ENCODE data around the gene CTNND2. TPM values are rescaled to one million over a fixed set of nuclear protein-coding genes. Genes with fewer than 3 reads are reported as not detected.
"Not testable (repeated sequence)": the region's sequence is repeated elsewhere in the genome, so short reads cannot be mapped to it uniquely, and the experiment has no call there.

Gene CTNND2
- total and polyA plus RNA-seq, 5 experiments from 2014 or later, result not detected

DNA sequence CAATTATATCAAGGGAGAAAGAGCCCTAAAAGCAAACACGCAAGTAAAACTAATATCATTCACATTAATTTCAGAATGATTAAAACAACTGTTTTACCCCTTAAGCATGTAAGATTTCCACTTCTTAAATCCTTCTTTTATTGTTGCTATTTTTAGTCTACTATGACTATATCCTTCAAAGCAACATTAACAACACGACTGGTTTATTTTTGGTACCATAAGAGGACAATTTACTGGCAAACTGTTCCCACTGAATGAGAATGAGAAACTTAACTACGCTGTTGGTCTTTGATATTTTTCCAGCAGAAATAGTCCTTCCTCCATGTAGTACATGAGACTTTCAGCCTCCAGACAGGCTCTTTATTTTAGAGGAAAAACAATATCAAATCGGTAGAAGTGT lies 281.5 kb downstream of the CTNND2 start:
- Mint-ChIP-seq H3K4me1 (no peaks in the 10 kb centered on the region), H3K4me3 (no peak overlapping the region), H3K27me3 (peaks cover 0 to 1% (median 0%) of the 10 kb centered on the region in 5 donors), H3K9me3 (peaks cover 0 to 8% (median 3%) of the 10 kb centered on the region in 9 donors), H3K27ac (no peak overlapping the region), H3K36me3 (no peaks in the 10 kb centered on the region)
- POLR2A ChIA-PET, result no interaction called here
- DNase-seq (no peak), ATAC-seq (no peak)

DNA sequence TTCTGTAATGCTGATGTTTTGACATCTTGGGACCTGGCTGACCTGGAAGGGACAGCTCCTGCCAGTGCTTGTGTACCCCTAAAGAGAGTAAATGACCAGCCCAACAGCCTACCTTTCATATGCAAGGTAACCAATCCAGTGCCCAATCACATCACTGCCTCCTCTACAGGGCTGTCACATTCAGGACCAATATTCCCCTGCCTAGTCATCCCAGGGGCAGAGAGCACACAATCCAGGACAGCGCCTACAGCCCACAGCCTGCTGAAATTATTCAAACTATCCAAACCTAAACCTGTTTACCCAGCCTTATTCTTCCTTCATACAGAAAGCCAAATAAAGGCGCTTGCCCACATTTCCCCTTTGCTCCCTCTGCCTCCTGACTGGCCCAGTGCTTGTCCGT lies 284.1 kb downstream of the CTNND2 start:
- Mint-ChIP-seq H3K4me3 (no peak overlapping the region), H3K4me1 (no peaks in the 10 kb centered on the region), H3K36me3 (no peaks in the 10 kb centered on the region), H3K27me3 (peaks cover 0 to 3% (median 0%) of the 10 kb centered on the region in 5 donors), H3K27ac (no peak overlapping the region), H3K9me3 (peaks cover 0 to 10% (median 4%) of the 10 kb centered on the region in 9 donors)
- POLR2A ChIA-PET, result no interaction called here
- ATAC-seq, result no peak
- no peak for DNase-seq

DNA sequence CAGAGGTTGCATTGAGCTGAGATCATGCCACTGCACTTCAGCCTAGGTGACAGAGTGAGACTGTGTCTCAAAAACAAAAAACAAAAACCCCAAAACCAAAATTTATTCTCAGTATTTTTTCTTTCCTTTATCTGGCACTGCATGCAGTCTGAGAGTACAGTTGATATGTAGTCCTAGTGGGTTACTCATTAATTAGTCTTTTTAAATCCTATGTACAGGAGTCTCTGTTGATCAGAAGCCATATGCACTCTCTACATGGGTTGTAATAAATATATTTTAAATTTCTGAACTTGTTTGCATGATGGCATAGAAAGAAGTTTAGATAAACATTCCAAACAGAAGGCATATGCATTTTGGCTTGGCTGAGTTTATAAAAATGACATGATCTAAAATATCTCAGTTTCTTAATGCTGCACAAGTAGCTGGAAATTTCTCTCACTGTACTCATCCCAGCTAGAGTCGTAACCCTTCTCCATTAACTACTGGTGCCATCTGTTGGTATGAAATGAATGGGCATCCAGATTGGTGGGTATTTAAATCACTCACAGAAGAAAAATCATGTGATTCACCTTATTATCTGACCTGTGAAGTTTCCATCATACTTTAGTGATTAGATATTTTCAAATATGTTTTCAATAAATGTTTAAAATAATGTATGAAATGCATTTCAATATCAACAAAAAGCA lies 284.8 kb downstream of the CTNND2 start:
- H3K27ac Mint-ChIP-seq, result no peak overlapping the region
- DNase-seq, result no peak
- no peaks in the 10 kb centered on the region for H3K36me3 Mint-ChIP-seq
- POLR2A ChIA-PET, result no interaction called here
- ATAC-seq, result no peak
- no peaks in the 10 kb centered on the region for H3K4me1 Mint-ChIP-seq
- no peak overlapping the region for H3K4me3 Mint-ChIP-seq
- peaks cover 0 to 3% (median 0%) of the 10 kb centered on the region in 5 donors for H3K27me3 Mint-ChIP-seq
- peaks cover 0 to 8% (median 3%) of the 10 kb centered on the region in 9 donors for H3K9me3 Mint-ChIP-seq

DNA sequence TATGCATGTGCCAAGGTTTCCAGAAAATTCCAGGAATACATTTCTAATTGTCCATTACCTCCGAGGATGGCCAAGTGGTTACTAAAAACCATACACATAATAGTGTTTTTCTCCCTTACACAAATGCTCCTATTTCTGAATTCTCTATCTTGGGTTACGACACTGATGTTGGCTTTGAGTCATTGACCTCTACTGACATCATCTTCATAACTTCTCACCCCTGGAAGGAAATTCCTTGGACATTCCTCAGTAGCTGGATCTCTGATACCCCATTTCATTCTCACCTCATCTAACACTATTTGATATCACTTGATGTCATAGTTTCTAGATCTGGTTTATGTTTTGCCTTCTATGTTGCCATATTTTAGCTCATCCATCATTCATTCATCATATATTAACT lies 287.2 kb downstream of the CTNND2 start:
- Mint-ChIP-seq H3K4me3 (no peak overlapping the region), H3K9me3 (peaks cover 0 to 5% (median 0%) of the 10 kb centered on the region in 9 donors)
- POLR2A ChIA-PET, result no interaction called here

DNA sequence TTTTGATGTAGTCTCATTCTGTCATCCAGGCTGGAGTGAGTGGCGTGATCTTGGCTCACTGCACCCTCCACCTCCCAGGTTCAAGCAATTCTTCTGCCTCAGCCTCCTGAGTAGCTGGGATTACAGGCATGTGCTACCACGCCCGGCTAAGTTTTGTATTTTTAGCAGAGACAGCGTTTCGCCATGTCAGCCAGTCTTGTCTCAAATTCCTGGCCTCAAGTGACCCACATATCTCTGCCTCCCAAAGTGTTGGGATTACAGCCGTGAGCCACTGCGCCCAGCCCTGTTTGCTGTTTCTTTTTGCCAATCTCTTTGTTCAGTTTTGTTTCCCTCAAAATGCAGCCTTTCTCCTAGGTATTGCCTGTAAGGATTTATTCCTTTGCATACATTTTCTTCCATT lies 287.6 kb downstream of the CTNND2 start:
- H3K27me3 Mint-ChIP-seq, H3K4me3 Mint-ChIP-seq, H3K9me3 Mint-ChIP-seq, H3K27ac Mint-ChIP-seq, H3K36me3 Mint-ChIP-seq, DNase-seq, POLR2A ChIA-PET, ATAC-seq, H3K4me1 Mint-ChIP-seq: not testable (repeated sequence)

More for the DNA sequence above, 287.2 kb downstream of the CTNND2 start:
- Mint-ChIP-seq H3K4me1 (no peaks in the 10 kb centered on the region), H3K36me3 (no peaks in the 10 kb centered on the region), H3K27ac (no peak overlapping the region), H3K27me3 (peaks cover 0 to 3% (median 0%) of the 10 kb centered on the region in 5 donors)
- no peak for DNase-seq
- ATAC-seq, result no peak

DNA sequence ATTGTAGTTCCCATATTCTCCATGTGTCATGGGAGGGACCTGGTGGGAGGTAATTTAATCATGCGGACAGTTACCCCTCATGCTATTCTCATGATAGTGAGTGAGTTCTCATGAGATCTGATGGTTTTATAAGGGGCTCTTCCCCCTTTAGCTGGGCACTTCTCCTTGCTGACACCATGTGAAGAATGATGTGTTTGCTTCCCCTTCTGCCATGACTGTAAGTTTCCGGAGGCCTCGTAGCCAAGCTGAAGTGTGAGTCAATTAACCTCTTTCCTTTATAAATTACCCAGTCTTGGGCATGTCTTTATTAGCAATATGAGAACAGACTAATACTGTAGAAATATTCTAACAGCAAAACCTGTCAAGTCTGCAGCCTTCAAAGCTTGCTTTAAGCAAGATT lies 293.2 kb downstream of the CTNND2 start:
- no peak for DNase-seq
- H3K36me3 Mint-ChIP-seq, result no peaks in the 10 kb centered on the region
- POLR2A ChIA-PET, result no interaction called here
- no peak overlapping the region for H3K4me3 Mint-ChIP-seq
- peaks cover 0 to 15% (median 0%) of the 10 kb centered on the region in 9 donors for H3K9me3 Mint-ChIP-seq
- no peaks in the 10 kb centered on the region for H3K4me1 Mint-ChIP-seq
- H3K27me3 Mint-ChIP-seq, result no peaks in the 10 kb centered on the region
- ATAC-seq, result no peak
- H3K27ac Mint-ChIP-seq, result no peak overlapping the region

DNA sequence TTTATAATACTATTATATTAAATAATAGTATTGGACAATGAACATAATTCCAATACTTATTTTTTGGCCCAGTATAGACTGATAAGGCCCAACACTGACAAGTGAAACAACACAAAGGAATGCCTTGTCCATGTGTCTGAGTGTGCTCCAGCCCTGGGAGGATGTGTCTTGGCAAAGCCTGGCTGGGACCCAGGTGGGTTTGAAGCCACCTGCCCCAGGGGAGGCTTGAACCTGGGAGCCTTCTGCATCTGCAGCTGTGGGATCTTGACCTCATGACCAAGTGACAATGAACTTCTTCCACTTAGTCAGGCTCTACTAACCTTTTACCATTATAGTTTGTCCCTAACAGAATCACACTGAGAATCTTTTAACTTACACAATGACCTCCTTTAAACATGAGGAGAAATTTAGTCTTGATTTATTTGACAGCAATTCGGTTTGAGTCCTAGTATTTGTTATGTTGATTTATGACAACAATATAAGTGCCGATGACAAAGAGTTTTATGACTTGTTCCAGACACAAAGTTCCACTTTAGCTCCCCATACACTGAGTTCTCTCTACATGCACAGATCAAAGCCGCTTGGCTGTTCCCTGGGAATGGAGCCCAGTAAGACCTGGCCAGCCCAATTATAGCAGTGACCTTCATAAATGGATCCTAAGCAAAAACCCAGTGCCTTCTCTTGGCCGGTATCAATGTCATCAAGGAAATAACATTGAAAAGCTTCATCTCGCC lies 294.5 kb downstream of the CTNND2 start:
- H3K36me3 Mint-ChIP-seq, result no peaks in the 10 kb centered on the region
- no peaks in the 10 kb centered on the region for H3K4me1 Mint-ChIP-seq
- H3K27ac Mint-ChIP-seq, result no peak overlapping the region
- ATAC-seq (no peak), DNase-seq (no peak)
- peaks cover 0 to 15% (median 0%) of the 10 kb centered on the region in 9 donors for H3K9me3 Mint-ChIP-seq
- H3K27me3 Mint-ChIP-seq, result no peaks in the 10 kb centered on the region
- POLR2A ChIA-PET, result no interaction called here
- no peak overlapping the region for H3K4me3 Mint-ChIP-seq

DNA sequence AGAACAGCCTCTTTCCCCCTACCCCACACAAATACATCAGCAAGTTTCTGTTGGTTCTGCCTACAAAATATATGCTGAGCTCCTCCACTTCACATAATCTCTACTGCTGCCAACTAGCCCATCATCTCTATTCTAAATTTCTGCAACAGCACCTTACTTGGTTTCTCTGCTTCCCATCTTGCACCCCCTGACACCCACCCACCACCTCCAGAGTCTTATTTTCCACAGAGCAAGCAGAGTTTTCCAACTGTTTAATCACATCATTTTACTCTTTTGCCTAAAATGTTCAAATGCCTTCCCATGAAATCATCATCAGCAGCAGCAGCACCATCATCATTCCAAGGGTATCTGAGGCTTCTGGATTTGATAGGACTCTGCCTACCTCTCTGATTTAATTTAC lies 295.7 kb downstream of the CTNND2 start:
- Mint-ChIP-seq H3K4me3 (no peak overlapping the region), H3K4me1 (no peaks in the 10 kb centered on the region), H3K27me3 (no peaks in the 10 kb centered on the region), H3K9me3 (peaks cover 0 to 15% (median 0%) of the 10 kb centered on the region in 9 donors), H3K36me3 (no peaks in the 10 kb centered on the region), H3K27ac (no peak overlapping the region)
- DNase-seq, result no peak
- POLR2A ChIA-PET, result no interaction called here
- ATAC-seq, result no peak

DNA sequence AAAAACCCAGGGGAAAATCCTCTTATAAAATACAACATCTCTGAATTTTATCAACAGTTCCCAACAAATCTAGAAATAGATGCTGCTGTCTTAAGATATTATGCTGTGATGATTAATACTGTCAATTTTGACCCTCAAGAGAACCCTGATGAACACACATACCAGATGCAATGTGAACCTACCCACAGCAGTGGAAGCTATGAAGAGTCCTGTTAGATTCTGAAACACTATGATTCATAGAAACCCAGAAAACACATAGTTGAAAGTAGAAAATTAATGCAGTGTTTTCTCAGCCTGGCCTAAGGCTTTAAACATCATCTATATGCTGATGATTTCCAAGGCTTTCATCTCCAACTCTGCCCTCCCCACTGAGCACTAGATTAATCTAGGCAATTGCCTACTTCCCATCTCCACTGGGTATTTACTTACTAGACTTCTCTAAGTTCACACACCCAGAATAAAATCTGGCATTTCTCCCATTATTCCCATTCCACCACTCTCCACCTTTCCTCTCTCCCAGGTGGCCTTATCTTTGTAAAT lies 296.2 kb downstream of the CTNND2 start:
- Mint-ChIP-seq H3K9me3 (peaks cover 0 to 15% (median 0%) of the 10 kb centered on the region in 9 donors), H3K4me3 (no peak overlapping the region), H3K36me3 (no peaks in the 10 kb centered on the region), H3K4me1 (no peaks in the 10 kb centered on the region), H3K27me3 (no peaks in the 10 kb centered on the region), H3K27ac (no peak overlapping the region)
- POLR2A ChIA-PET, result no interaction called here
- no peak for ATAC-seq
- DNase-seq, result no peak

DNA sequence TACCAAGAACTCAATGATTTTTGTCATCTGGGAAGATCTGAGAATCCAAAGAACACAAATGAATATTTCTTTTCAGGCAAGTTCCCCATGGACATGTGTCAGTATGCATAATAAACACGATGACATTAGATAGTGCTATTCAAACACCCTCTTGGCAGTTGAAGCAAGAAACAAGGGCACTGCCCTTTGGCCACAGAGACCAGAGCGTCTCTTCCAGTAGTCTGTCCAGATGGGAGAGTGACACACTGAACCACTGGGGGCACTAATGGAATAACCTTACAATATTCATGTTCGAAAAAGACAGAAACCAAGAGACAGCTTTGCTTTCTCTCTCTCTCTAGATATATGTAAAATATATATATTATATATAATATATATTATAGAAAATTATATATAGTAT lies 301.9 kb downstream of the CTNND2 start:
- no peaks in the 10 kb centered on the region for H3K36me3 Mint-ChIP-seq
- H3K4me1 Mint-ChIP-seq, result no peaks in the 10 kb centered on the region
- no peak for ATAC-seq
- H3K4me3 Mint-ChIP-seq, result no peak overlapping the region
- no peak overlapping the region for H3K27ac Mint-ChIP-seq
- no peak for DNase-seq
- H3K27me3 Mint-ChIP-seq, result no peaks in the 10 kb centered on the region
- POLR2A ChIA-PET, result no interaction called here
- H3K9me3 Mint-ChIP-seq, result peaks cover 0 to 3% (median 0%) of the 10 kb centered on the region in 9 donors

DNA sequence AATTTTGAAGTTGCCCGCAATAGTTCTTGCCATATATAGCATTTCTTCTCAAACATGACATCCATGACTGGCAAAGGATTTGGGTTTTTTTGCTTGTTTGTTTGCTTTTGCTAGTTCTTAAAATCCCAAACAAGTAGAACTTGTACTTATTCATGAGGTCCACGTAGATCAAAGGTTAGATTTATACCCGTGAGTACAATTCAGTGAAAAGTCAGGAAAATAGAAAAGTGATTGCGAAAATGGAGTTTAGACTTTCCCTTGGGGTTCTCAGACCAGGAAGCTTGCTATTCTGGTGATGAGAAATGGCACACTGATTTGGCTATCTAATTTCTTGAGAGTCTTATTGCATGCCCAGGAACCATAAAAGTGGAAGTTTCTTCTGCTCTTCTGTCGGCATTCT lies 304.7 kb downstream of the CTNND2 start:
- no peak for ATAC-seq
- H3K27me3 Mint-ChIP-seq, result no peaks in the 10 kb centered on the region
- POLR2A ChIA-PET, result no interaction called here

DNA sequence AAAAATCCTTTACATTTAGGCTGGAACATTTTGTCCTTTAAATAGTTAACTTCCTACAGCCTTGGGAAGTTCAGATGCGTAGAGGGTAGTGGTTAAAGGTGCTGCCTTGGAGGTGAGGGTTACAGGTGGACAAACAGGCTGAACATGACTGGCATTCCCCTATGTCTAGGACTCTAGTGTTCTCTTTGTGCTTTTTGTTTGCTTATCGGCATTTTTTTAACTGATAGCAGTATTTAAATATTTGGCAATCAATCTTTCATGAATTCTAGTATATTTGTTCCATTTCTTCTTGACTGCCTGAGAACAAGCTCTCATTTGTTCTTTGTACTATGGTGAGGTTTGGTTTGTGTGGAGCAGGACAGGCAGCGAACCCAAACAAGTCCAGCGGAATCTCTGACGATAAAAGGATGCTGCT lies 307.6 kb downstream of the CTNND2 start:
- no peak for DNase-seq
- Mint-ChIP-seq H3K36me3 (no peaks in the 10 kb centered on the region), H3K4me3 (no peak overlapping the region), H3K9me3 (peaks cover 0 to 5% (median 0%) of the 10 kb centered on the region in 9 donors), H3K27ac (no peak overlapping the region), H3K4me1 (no peaks in the 10 kb centered on the region), H3K27me3 (peaks cover 0 to 3% (median 0%) of the 10 kb centered on the region in 5 donors)
- POLR2A ChIA-PET, result no interaction called here
- ATAC-seq, result no peak

More for the DNA sequence above, 304.7 kb downstream of the CTNND2 start:
- H3K4me1 Mint-ChIP-seq, result no peaks in the 10 kb centered on the region
- H3K36me3 Mint-ChIP-seq, result no peaks in the 10 kb centered on the region
- no peak overlapping the region for H3K4me3 Mint-ChIP-seq
- H3K27ac Mint-ChIP-seq, result no peak overlapping the region
- peaks cover 0 to 3% (median 0%) of the 10 kb centered on the region in 9 donors for H3K9me3 Mint-ChIP-seq
- DNase-seq, result no peak

DNA sequence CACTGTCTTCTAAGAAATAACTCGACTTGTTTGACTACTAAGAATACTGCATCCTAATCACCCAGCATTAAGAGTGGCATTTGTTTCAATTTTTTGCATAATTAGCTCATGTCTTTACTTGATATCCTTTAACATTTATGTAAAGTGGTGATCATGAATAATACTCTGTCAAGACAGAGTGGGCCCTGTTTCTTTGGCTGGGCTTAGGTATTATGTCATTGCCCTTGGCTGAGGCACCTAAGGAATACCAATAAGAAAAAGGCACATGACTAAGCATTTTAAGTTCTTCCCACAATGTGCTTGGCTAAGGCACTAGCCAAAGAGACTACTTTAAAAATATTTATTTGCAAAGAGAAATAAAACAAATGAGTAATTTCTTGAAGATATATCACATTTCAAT lies 308.1 kb downstream of the CTNND2 start:
- POLR2A ChIA-PET, result no interaction called here
- H3K4me3 Mint-ChIP-seq, result no peak overlapping the region
- DNase-seq, result no peak
- H3K9me3 Mint-ChIP-seq, result peaks cover 0 to 7% (median 0%) of the 10 kb centered on the region in 9 donors
- no peaks in the 10 kb centered on the region for H3K36me3 Mint-ChIP-seq
- no peaks in the 10 kb centered on the region for H3K4me1 Mint-ChIP-seq
- ATAC-seq, result no peak
- H3K27me3 Mint-ChIP-seq, result peaks cover 0 to 3% (median 0%) of the 10 kb centered on the region in 5 donors
- no peak overlapping the region for H3K27ac Mint-ChIP-seq
